Activated naive CD4-positive, alpha-beta T cell treated with anti-CD3 and anti-CD28 coated beads for 36 hours (primary cell): ENCODE results near the gene STX18. TPM values are rescaled to one million over a fixed set of nuclear protein-coding genes. Genes with fewer than 3 reads are reported as not detected.
A peak's percentile ranks its signal among the peaks of the same experiment; 100 is the strongest.

ENCODE experiments used
- CTCF ChIA-PET: fragments of 350-600 bp; sonication (Branson Sonifier 250); formaldehyde crosslinking; loops from one replicate; lab custom pipeline; 2021; ENCODE audit warnings: antibody characterized with exemption; lab: Charles Lee
- DNase-seq: peaks from one replicate; pipeline ENCODE4 v3.0.0-alpha.2; 2020
- H3K27ac Mint-ChIP-seq: one replicate; pipeline ENCODE4 v1.8.0; 2021; ENCODE audit warnings: mild to moderate bottlenecking, mixed read lengths
- H3K27me3 Mint-ChIP-seq: one replicate; pipeline ENCODE4 v1.8.0; 2021; ENCODE audit warnings: low read depth, mixed read lengths
- H3K36me3 Mint-ChIP-seq: one replicate; pipeline ENCODE4 v1.8.0; 2021; ENCODE audit warnings: low read depth, mixed read lengths
- H3K4me1 Mint-ChIP-seq: one replicate; pipeline ENCODE4 v1.8.0; 2021; ENCODE audit warnings: low read depth, mixed read lengths
- H3K4me3 Mint-ChIP-seq: one replicate; pipeline ENCODE4 v1.8.0; 2021; ENCODE audit warnings: mild to moderate bottlenecking, moderate library complexity, mixed read lengths
- H3K9me3 Mint-ChIP-seq: one replicate; pipeline ENCODE4 v1.8.0; 2021; ENCODE audit warnings: mixed read lengths
- intact Hi-C: fragments of 100-400 bp; cut with micrococcal nuclease; formaldehyde crosslinking; loops from one replicate; pipeline ENCODE4 v1.15.1; 2023
- total RNA-seq, 2 experiments: library from RNA; stranded (reverse); gene quantifications; one replicate each; pipeline ENCODE4 v1.2.3, GENCODE V29; 2021

The STX18 gene
- total RNA-seq, 2 experiments from 2014 or later = 18.3 to 19.0 TPM

DNA sequence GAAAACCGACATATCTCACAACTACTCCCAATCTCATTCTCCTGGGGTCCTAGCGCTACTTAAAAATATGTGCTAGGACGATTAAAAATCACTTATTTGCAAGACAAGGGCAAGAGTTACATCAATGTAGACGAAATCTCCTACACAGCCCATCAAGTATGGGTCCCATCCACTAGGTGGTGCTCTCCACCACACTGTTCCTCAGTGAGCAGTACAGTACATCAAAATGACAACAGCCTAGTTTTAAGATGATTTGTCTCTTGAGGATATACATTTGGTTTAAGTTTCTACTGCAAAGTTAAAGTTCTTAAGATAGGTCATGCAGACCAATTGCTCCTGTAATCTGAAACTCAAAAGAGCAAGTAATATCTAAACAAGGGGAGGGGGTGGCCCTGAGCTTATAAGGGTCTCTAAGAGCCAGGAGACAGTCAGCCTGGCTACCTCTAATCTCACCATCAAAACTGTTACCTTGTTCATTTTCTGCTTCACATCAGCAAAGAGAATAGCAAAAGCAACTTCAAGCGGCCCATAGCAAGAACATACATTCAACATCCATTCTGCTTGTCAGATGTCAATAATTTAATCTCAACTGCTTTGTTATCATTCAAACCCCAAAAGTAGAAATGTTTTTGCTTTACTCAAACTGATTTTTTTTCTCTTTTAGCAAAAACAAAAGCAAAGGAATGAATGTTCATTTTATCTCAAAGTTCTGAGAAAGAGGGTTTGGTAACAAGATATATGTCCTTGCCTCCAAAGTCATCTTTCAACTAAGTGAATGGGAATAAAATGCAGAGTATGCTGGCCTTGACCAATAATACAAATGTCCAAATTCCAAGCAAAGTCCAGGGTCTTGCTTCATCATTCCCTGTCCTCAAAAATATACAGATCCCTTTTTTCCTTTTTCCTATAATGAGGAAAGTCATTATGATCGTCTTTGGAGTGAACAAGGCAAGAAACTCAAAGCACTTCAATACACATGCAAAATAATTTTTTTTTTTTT lies 53.1 kb downstream of the STX18 start:
- H3K9me3 Mint-ChIP-seq = no peaks in the 10 kb centered on the region
- H3K27ac Mint-ChIP-seq = no peak overlapping the region
- no peaks in the 10 kb centered on the region for H3K27me3 Mint-ChIP-seq
- intact Hi-C loops = loop anchor here (1.0 to 10.0 kb wide), 7 partner anchors 54 to 1324 kb away; partner anchors contain the start of gene STX18
- peak; percentile 88 for DNase-seq
- no peaks in the 10 kb centered on the region for H3K36me3 Mint-ChIP-seq
- H3K4me1 Mint-ChIP-seq = peaks cover 8% of the 10 kb centered on the region
- CTCF ChIA-PET = interaction anchor here (0.6 to 1.8 kb wide), 5 partner anchors 11 to 87 kb away, joined by 3 to 6 read pairs (median 3); no protein-coding TSS in a partner anchor
- no peak overlapping the region for H3K4me3 Mint-ChIP-seq

DNA sequence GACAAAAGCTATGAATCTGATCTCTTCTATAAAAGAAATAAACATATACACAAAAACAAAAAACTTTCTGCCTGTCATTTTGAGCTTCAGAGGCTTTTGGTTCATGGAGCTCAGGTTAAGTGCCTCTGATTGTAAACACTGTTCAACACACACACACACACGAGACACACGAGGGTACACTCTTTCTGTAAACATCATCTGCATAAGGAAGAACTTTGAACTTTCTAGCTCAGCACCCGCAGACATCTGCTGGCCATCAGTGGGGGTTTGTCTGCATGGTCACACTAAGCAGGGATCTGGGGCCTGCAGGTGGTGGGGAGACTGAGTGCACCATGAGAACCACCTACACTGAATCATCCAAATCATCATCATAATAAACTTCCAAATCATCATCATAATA lies 54.9 kb downstream of the STX18 start:
- H3K27ac Mint-ChIP-seq = no peak overlapping the region
- no peaks in the 10 kb centered on the region for H3K36me3 Mint-ChIP-seq
- no peak for DNase-seq
- H3K4me1 Mint-ChIP-seq = no peaks in the 10 kb centered on the region
- intact Hi-C loops = loop anchor here (10.0 kb wide), 3 partner anchors 178 to 1308 kb away; no protein-coding TSS in a partner anchor
- CTCF ChIA-PET = interaction anchor here (0.7 kb wide), 2 partner anchors 12 to 446 kb away, joined by 3 read pairs; no protein-coding TSS in a partner anchor
- H3K27me3 Mint-ChIP-seq = no peaks in the 10 kb centered on the region
- H3K9me3 Mint-ChIP-seq = no peaks in the 10 kb centered on the region
- H3K4me3 Mint-ChIP-seq = no peak overlapping the region

DNA sequence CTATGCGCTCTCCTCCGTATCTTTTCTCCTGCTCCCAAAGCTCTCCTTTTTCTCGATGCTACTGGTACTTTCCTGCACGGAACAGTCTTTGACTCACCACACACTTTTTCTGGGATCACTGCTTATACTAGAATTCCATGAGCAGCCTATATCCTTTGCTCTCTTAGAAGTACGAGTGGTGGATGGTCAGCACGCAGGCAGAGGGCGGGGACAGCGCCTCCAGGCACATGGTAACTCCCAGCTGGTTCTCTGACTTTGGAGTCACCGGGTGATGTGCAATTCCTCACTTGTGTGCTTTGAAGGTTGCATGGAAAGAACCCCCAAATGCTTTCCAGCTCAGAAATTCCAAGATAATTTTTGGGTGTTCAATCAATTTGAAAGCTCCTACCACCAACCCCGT lies 56.0 kb downstream of the STX18 start:
- no peak overlapping the region for H3K4me3 Mint-ChIP-seq
- CTCF ChIA-PET = interaction anchor here (0.9 kb wide), 1 partner anchor 192 kb away, joined by 3 read pairs; no protein-coding TSS in a partner anchor
- no peak for DNase-seq
- H3K36me3 Mint-ChIP-seq = no peaks in the 10 kb centered on the region
- H3K27me3 Mint-ChIP-seq = no peaks in the 10 kb centered on the region
- no peaks in the 10 kb centered on the region for H3K4me1 Mint-ChIP-seq
- intact Hi-C loops = loop anchor here (10.0 kb wide), 3 partner anchors 179 to 1309 kb away; no protein-coding TSS in a partner anchor
- no peak overlapping the region for H3K27ac Mint-ChIP-seq
- H3K9me3 Mint-ChIP-seq = no peaks in the 10 kb centered on the region

DNA sequence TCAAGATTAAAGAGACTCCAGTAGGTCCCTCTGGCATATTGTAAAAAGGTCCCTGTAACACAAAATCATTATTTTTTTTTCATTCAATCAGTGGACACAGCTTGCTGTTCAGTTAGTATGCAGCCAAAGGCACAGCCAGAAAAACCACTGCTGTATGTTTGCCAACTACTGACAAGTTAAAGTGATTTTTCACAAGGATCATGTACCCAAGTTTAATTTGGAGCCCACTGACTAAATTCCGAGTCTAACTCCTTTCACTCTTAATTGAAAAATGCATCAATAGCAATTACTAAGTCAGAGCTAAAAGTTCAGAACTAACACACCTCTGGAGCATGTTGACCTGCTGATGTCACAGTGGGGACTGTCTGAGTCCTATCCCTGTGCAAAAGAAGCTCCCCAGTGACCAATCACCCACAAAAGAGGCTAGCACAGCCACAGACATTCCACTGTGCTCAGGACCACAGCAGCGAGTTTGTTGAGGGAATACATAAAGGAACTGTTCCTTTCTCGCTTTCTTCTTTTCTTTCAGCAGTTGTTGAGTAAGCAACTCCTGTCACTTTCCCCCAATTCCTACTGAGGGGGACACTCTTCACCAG lies 60.4 kb downstream of the STX18 start:
- intact Hi-C loops = loop anchor here (10.0 kb wide), 3 partner anchors 183 to 1313 kb away; no protein-coding TSS in a partner anchor
- Mint-ChIP-seq H3K4me3 (no peak overlapping the region), H3K4me1 (no peaks in the 10 kb centered on the region), H3K9me3 (no peaks in the 10 kb centered on the region), H3K27ac (no peak overlapping the region), H3K27me3 (no peaks in the 10 kb centered on the region), H3K36me3 (no peaks in the 10 kb centered on the region)
- CTCF ChIA-PET = interaction anchor here (1.1 kb wide), 1 partner anchor 396 kb away, joined by 3 read pairs; no protein-coding TSS in a partner anchor
- DNase-seq = no peak

DNA sequence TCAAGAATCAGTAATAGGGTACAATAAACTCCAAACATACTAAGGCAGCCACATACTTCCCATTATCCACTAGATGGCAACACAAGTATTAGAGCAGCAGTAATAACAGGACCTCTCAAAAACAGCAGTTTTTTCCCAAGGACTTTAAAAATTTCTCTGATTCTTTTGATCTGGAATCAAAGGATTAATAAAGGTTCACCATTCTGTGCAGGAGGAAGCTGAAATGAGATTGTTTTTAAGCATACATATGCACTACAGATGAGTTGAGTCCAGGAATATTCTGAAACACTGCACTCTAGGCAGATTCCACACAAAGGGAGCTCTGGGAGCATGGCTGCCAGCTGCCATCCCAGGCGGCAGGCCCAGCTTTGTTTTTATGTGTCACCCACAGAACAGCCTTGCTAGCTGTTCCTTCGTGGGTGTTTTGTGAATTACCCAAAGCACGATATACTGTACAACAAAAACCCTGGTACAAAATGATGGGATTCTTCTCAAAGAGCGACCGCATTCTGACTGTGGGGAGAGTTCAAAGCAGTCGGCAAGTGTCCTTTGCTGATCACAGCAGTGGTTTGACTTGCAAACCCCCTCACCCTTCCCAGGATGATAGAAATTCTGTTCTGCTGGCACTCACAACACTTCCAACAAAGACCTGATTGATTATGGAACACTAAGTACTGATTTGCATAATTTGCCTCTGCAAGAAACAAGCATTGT lies 61.0 kb downstream of the STX18 start:
- no peak overlapping the region for H3K27ac Mint-ChIP-seq
- H3K9me3 Mint-ChIP-seq = no peaks in the 10 kb centered on the region
- H3K4me3 Mint-ChIP-seq = no peak overlapping the region
- no peaks in the 10 kb centered on the region for H3K4me1 Mint-ChIP-seq
- CTCF ChIA-PET = interaction anchor here (1.1 kb wide), 1 partner anchor 397 kb away, joined by 3 read pairs; no protein-coding TSS in a partner anchor
- no peaks in the 10 kb centered on the region for H3K36me3 Mint-ChIP-seq
- no peak for DNase-seq
- intact Hi-C loops = loop anchor here (10.0 kb wide), 3 partner anchors 184 to 1314 kb away; no protein-coding TSS in a partner anchor
- H3K27me3 Mint-ChIP-seq = no peaks in the 10 kb centered on the region

DNA sequence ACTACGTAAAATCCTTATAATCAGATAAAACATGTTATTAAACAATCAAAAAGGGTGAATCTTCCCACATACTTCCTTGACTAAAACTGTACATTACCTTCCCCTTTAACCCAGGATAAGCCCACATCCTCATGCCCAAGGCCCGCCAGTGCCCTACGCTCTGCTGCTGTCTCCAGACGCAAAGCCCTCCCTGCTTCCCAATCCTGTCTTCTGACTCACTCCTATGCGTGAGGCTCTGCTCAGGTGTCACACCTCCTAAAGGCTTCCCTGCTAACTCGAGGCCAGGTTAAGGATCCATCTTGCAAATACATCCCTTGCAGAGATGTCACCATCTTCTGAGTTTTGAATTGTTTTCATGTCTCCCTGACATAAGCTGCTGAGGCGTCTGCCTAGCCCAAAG lies 61.6 kb downstream of the STX18 start:
- Mint-ChIP-seq H3K9me3 (no peaks in the 10 kb centered on the region), H3K36me3 (no peaks in the 10 kb centered on the region), H3K4me1 (no peaks in the 10 kb centered on the region), H3K27ac (no peak overlapping the region), H3K27me3 (no peaks in the 10 kb centered on the region), H3K4me3 (no peak overlapping the region)
- DNase-seq = no peak
- intact Hi-C loops = loop anchor here (10.0 kb wide), 3 partner anchors 185 to 1315 kb away; no protein-coding TSS in a partner anchor
- CTCF ChIA-PET = no interaction called here

DNA sequence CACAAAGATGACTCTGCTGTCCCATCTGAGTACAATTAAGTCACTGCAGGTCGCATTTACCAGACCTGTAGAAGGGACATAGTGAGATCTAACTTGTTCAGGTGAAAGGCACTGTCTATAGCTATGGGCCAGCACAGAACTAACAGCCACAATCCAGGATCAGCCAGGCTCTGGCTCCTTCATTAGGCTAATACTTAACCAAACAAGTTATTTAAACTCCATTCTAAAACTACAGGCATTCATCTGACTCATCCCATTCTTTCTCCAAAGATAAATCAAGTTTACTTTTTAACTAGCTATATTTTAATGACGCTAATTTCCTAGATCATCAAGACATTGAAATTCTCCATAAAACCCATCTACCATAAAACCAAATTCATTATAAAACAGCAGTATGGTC lies 62.5 kb downstream of the STX18 start:
- H3K4me1 Mint-ChIP-seq = no peaks in the 10 kb centered on the region
- H3K27me3 Mint-ChIP-seq = no peaks in the 10 kb centered on the region
- CTCF ChIA-PET = no interaction called here
- H3K4me3 Mint-ChIP-seq = no peak overlapping the region
- no peaks in the 10 kb centered on the region for H3K9me3 Mint-ChIP-seq
- H3K27ac Mint-ChIP-seq = no peak overlapping the region
- H3K36me3 Mint-ChIP-seq = no peaks in the 10 kb centered on the region
- no peak for DNase-seq
- intact Hi-C loops = no loop called here

DNA sequence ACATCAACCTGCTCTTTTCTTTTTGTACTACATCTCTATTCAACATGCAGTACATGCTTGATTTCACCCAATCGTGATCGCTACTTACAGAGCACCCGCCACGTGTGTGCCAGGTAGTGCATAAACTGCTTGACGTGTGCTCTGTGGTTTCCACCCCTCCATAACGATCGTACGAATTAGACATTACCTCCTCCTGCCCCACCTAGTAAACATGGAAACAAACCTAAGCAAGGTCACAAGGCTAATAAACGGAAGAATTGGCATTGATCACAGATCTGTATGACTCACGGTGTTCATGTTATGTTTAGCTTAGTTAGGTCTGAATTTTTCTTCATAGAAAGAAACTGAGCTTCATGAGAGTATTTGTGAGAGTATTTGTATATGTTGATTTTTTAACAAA lies 64.1 kb downstream of the STX18 start:
- H3K27ac Mint-ChIP-seq = no peak overlapping the region
- H3K4me3 Mint-ChIP-seq = no peak overlapping the region
- no peak for DNase-seq
- no peaks in the 10 kb centered on the region for H3K27me3 Mint-ChIP-seq
- intact Hi-C loops = no loop called here
- H3K4me1 Mint-ChIP-seq = peaks cover 7% of the 10 kb centered on the region
- CTCF ChIA-PET = interaction anchor here (0.6 kb wide), 1 partner anchor 30 kb away, joined by 3 read pairs; no protein-coding TSS in a partner anchor
- H3K36me3 Mint-ChIP-seq = peaks cover 2% of the 10 kb centered on the region
- H3K9me3 Mint-ChIP-seq = no peaks in the 10 kb centered on the region

DNA sequence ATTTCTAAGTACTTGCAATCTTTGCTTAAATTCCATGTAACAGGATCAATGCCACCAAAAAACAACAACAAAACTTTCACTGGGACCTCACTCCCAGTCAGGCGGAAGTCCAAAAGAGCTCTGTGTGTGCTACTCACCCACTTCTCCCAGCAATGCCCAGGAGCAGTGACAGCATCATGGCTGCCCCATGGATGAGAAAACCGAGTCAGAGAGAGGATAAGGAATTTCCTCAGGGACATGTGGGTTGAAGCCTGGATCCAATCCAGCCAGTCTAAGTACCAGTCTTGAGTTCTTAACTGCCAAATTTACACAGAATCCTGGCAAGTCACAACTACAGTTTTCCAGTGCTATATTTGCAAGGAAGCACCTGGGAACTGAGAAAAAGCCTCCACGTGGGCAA lies 64.5 kb downstream of the STX18 start:
- H3K4me1 Mint-ChIP-seq = peaks cover 7% of the 10 kb centered on the region
- CTCF ChIA-PET = no interaction called here

DNA sequence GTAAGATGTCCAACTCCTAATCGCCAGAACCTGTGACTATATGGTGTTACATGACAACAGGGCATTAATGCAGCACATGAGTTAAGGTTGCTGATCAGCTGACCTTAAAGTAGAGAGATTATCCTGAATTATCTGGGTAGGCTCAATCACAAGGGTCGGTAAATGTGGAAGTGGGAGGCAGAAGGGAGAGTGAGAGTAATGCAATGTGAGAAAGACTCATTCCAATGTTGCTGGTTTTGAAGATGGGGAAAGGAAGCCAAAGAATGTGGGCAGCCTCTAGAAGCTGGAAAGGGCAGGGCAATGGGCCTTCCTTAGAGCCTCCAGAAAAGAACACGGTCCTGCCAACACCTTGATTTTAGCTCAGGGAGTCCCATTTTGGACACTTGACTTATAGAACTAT lies 67.4 kb downstream of the STX18 start:
- peaks cover 7% of the 10 kb centered on the region for H3K4me1 Mint-ChIP-seq
- H3K9me3 Mint-ChIP-seq = no peaks in the 10 kb centered on the region
- H3K4me3 Mint-ChIP-seq = no peak overlapping the region
- no peak for DNase-seq
- H3K36me3 Mint-ChIP-seq = peaks cover 15% of the 10 kb centered on the region
- CTCF ChIA-PET = no interaction called here
- intact Hi-C loops = no loop called here
- H3K27ac Mint-ChIP-seq = no peak overlapping the region
- no peaks in the 10 kb centered on the region for H3K27me3 Mint-ChIP-seq

More for the DNA sequence above, 64.5 kb downstream of the STX18 start:
- Mint-ChIP-seq H3K36me3 (peaks cover 2% of the 10 kb centered on the region), H3K27me3 (no peaks in the 10 kb centered on the region), H3K9me3 (no peaks in the 10 kb centered on the region), H3K27ac (no peak overlapping the region), H3K4me3 (no peak overlapping the region)
- intact Hi-C loops = no loop called here
- no peak for DNase-seq

DNA sequence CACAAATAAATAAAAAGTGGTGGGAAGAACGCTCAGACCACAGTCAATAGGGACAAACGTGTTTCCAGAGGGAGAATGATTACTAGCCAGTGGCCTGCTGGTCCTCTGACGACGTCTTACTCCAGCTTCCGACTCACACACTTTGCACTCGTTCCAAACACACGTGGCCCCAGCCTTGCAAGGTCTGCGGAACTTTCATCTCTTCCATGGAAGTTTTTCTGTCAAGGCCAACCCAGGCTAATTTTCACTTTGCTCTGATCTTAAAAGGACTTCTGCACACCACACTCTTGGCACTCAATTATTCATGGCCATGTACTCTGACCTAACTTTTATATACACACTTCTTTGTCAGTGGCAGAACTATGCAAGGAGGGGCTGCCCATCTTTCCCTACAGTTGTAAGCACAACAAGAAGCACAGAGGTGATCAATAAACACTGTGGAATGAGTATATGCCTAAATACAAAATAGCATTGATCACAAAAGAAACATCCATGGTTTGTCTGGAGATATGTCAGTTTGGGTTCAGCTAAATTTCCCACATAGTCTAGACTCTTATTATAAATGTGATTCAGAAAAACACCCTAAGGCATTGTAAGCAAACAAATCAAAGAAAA lies 69.4 kb downstream of the STX18 start:
- DNase-seq = no peak
- intact Hi-C loops = no loop called here
- Mint-ChIP-seq H3K4me1 (peaks cover 7% of the 10 kb centered on the region), H3K27me3 (no peaks in the 10 kb centered on the region), H3K4me3 (no peak overlapping the region), H3K27ac (no peak overlapping the region), H3K36me3 (peaks cover 27% of the 10 kb centered on the region), H3K9me3 (no peaks in the 10 kb centered on the region)
- CTCF ChIA-PET = no interaction called here
